ENCODE results near the gene ENTPD3. TPM values are rescaled to one million over a fixed set of nuclear protein-coding genes. Genes with fewer than 3 reads are reported as not detected.

Gene ENTPD3
- total and polyA plus RNA-seq, 2 of the 8 experiments (the other 6 are each of a cell fraction or from before 2014, with no cell fraction given): 0.60 to 1.0 TPM

DNA sequence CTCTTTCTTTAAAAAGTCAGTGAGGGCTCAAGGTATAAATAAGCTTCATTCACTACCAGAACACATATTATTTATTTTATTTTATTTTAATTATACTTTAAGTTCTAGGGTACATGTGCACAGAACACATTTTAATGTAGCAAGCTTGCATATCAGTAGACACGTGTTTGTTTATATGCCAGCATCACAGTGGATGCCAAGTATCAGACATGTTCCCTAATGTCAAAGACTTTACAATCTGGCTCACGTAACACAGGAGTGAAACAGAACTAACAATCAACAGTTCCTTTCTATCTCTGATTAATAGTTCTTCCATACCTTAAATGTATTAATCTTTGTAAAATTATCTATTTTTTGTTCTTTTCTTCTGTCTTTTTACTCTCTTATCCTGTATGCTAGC lies 23.3 kb upstream of the ENTPD3 start:
- Histone ChIP-seq H3K27me3 (replicated peaks in 1 of 4; ENCODE audit: control insufficient read depth in 3 of 4, extremely low read depth in 1 of 4, insufficient read depth in 3 of 4, low read length in 3 of 4) (no peaks in the 10 kb centered on the region), H2AK5ac (ENCODE audit: low read depth, low read length) (no peak overlapping the region), H3K23ac (ENCODE audit: insufficient read length) (no peak overlapping the region), H4K8ac (ENCODE audit: extremely low read depth, insufficient read depth, low read length) (no peak overlapping the region), H3K4ac (replicated peaks; ENCODE audit: insufficient read length, low read depth, low read length) (no peak overlapping the region), H4K91ac (replicated peaks; ENCODE audit: insufficient read length, low read length) (no peak overlapping the region), H3K79me2 (ENCODE audit: control insufficient read depth in 1 of 2, insufficient read depth in 2 of 2, low read length in 2 of 2) (no peaks in the 10 kb centered on the region), H2BK120ac (replicated peaks; ENCODE audit: low read depth, low read length) (no peak overlapping the region), H4K5ac (ENCODE audit: insufficient read length, low read depth, low read length) (no peak overlapping the region), H3K36me3 (ENCODE audit: control insufficient read depth in 2 of 4, insufficient read depth in 4 of 4, low read length in 3 of 4) (no peaks in the 10 kb centered on the region), H3K9ac (replicated peaks in 1 of 4; ENCODE audit: extremely low read depth in 1 of 4, low read depth in 3 of 4, low read length in 3 of 4) (no peak overlapping the region), H3K79me1 (ENCODE audit: low read depth, low read length) (no peaks in the 10 kb centered on the region), H2BK15ac (ENCODE audit: low read length) (no peak overlapping the region), H3K4me3 (ENCODE audit: extremely low read depth in 1 of 4, insufficient read depth in 2 of 4, low read depth in 3 of 4, low read length in 4 of 4) (no peak overlapping the region), H3K27ac (ENCODE audit: low read depth, low read length) (no peak overlapping the region), H3K23me2 (ENCODE audit: low read depth, low read length) (no peaks in the 10 kb centered on the region), H3K18ac (ENCODE audit: extremely low read depth, low read length) (no peak overlapping the region), H4K20me1 (replicated peaks in 1 of 2; ENCODE audit: control insufficient read depth in 1 of 2, insufficient read depth in 2 of 2, low read length in 2 of 2) (no peaks in the 10 kb centered on the region), H2AFZ (ENCODE audit: low read length) (no peak overlapping the region), H3K4me2 (ENCODE audit: insufficient read depth in 1 of 2, low read depth in 2 of 2, low read length in 2 of 2) (no peak overlapping the region), H3K56ac (replicated peaks; ENCODE audit: insufficient read length, low read depth, low read length) (no peak overlapping the region), H2BK20ac (ENCODE audit: low read length) (no peak overlapping the region), H2BK5ac (ENCODE audit: low read depth, low read length) (no peak overlapping the region), H3K9me3 (ENCODE audit: insufficient read depth in 2 of 2, low read depth in 1 of 2, low read length in 1 of 2) (peaks cover 0 to 2% of the 10 kb centered on the region in 2 experiments; a peak in 1 of 4 replicates), H3K14ac (ENCODE audit: insufficient read length) (no peak overlapping the region), H3K4me1 (replicated peaks in 1 of 4; ENCODE audit: control insufficient read depth in 3 of 4, insufficient read depth in 4 of 4, low read length in 3 of 4) (no peaks in the 10 kb centered on the region), H2BK12ac (ENCODE audit: low read depth, low read length) (no peak overlapping the region)
- DNase-seq (ENCODE audit: low read depth in 1 of 2, low spot score in 2 of 2): no peak
- FAIRE-seq: no peak
- WGBS, 2 experiments (ENCODE audit: extremely low coverage in 1 of 2, insufficient coverage in 1 of 2, insufficient read length in 1 of 2, insufficient replicate concordance in 2 of 2, low coverage in 1 of 2, low lambda C conversion rate in 2 of 2, missing lambda C conversion rate in 1 of 2): 82% methylated on average over 2 of the region's 2 CpGs; no CpG with 5 or more reads in 1 of the 2 experiments
- ChIA-PET CTCF (ENCODE audit: partially characterized antibody) (no interaction called here), POLR2A (ENCODE audit: partially characterized antibody) (interaction anchor here (1.2 kb wide), 1 partner anchor 44 kb away, joined by 3 read pairs; no protein-coding TSS in a partner anchor)
- TF ChIP-seq RFX5 (IDR thresholded peaks at IDR 0.05; ENCODE audit: borderline replicate concordance, low read depth, low read length): no peak
- no peak for TF ChIP-seq SIX5 (IDR thresholded peaks at IDR 0.05; ENCODE audit: low read depth, low read length)
